Naive B cell (primary cell): Measurements from ENCODE around the gene KRTAP9-9. TPM values are rescaled to one million over a fixed set of nuclear protein-coding genes. Genes with fewer than 3 reads are reported as not detected.

ENCODE experiments used
- ATAC-seq, 2 donors: fragments of 150-1000 bp; cut with Tn5 transposase; 2 replicates each; pipeline ENCODE4 v1.10.0; 2021; ENCODE audit warnings: low read depth in 2 of 2, mild to moderate bottlenecking in 2 of 2, moderate library complexity in 2 of 2
- DNase-seq: peaks from one replicate; pipeline ENCODE4 v3.0.0; 2022
- H3K27ac Mint-ChIP-seq, 6 donors: one replicate each; pipeline ENCODE4 v1.8.0; 2020 to 2022; ENCODE audit warnings: mild to moderate bottlenecking in 6 of 6, mixed read lengths in 6 of 6, moderate library complexity in 5 of 6, inconsistent platforms in 2 of 6
- H3K27me3 Mint-ChIP-seq, 3 donors: one replicate each; pipeline ENCODE4 v1.8.0; 2021 to 2022; ENCODE audit warnings: mixed read lengths in 3 of 3, mild to moderate bottlenecking in 1 of 3
- H3K36me3 Mint-ChIP-seq, 2 donors: one replicate each; pipeline ENCODE4 v1.8.0; 2020 to 2022; ENCODE audit warnings: mixed read lengths in 2 of 2, inconsistent platforms in 1 of 2, mild to moderate bottlenecking in 1 of 2
- H3K4me1 Mint-ChIP-seq, 3 donors: one replicate each; pipeline ENCODE4 v1.8.0; 2020 to 2022; ENCODE audit warnings: mixed read lengths in 3 of 3, inconsistent platforms in 1 of 3, mild to moderate bottlenecking in 1 of 3, moderate library complexity in 1 of 3
- H3K4me3 Mint-ChIP-seq, 8 donors: one replicate each; pipeline ENCODE4 v1.8.0; 2020 to 2022; ENCODE audit warnings: mild to moderate bottlenecking in 8 of 8, mixed read lengths in 8 of 8, moderate library complexity in 8 of 8, inconsistent platforms in 2 of 8
- H3K9me3 Mint-ChIP-seq, 7 donors: one replicate each; pipeline ENCODE4 v1.8.0; 2020 to 2022; ENCODE audit warnings: mixed read lengths in 7 of 7, mild to moderate bottlenecking in 5 of 7, inconsistent platforms in 2 of 7, moderate library complexity in 1 of 7
- polyA plus RNA-seq, 6 donors: library from polyadenylated mRNA; unstranded; fragments of 300-500 nt; fragmentation: Illumina TruSeq; gene quantifications; one replicate each; pipeline ENCODE4 v1.2.3, GENCODE V29; 2021; ENCODE audit warnings: low read depth in 6 of 6

Gene KRTAP9-9
- polyA plus RNA-seq, 6 donors from 2014 or later: not detected

GRCh38 chr17:41278176-41278955 is 23.2 kb downstream of the KRTAP9-9 start:
- peaks cover 0 to 10% (median 4%) of the 10 kb centered on the region in 3 donors for H3K4me1 Mint-ChIP-seq
- no peak for DNase-seq
- no peak overlapping the region for H3K27ac Mint-ChIP-seq
- no peak for ATAC-seq
- H3K36me3 Mint-ChIP-seq: no peaks in the 10 kb centered on the region
- peaks cover 0 to 6% (median 0%) of the 10 kb centered on the region in 7 donors for H3K9me3 Mint-ChIP-seq
- peaks cover 30 to 42% (median 42%) of the 10 kb centered on the region in 3 donors for H3K27me3 Mint-ChIP-seq
- no peak overlapping the region for H3K4me3 Mint-ChIP-seq

DNA sequence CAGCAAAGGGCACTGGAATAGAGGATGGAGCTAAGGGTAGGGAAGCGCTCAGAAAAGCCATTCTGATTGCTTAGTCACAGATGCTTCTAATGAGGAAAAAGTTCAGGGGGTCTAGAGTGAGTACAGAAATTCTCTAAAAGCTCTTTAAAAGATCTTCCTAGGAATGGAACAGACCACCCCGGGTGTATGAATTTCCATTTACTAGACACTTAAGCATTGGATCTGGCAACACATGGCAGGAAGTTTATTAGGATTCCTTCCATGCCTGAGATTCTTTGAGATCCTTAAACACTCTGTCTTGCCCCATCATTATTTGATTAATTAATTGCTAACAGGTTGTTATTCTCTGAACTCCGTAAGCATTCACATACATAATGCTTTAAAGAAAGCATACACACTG is 28.9 kb downstream of the KRTAP9-9 start:
- H3K9me3 Mint-ChIP-seq: peaks cover 0 to 6% (median 0%) of the 10 kb centered on the region in 7 donors
- ATAC-seq (no peak), DNase-seq (no peak)
- H3K4me3 Mint-ChIP-seq: no peak overlapping the region
- peaks cover 8 to 19% (median 17%) of the 10 kb centered on the region in 3 donors for H3K27me3 Mint-ChIP-seq
- no peaks in the 10 kb centered on the region for H3K36me3 Mint-ChIP-seq
- H3K27ac Mint-ChIP-seq: peak overlapping the region in 1 of 6 donors; percentile 33
- peaks cover 0 to 13% (median 6%) of the 10 kb centered on the region in 3 donors for H3K4me1 Mint-ChIP-seq

- no peak overlapping the region for H3K27ac Mint-ChIP-seq
Measured at GRCh38 chr17:41284546-41284945, 29.4 kb downstream of the KRTAP9-9 start.

DNA sequence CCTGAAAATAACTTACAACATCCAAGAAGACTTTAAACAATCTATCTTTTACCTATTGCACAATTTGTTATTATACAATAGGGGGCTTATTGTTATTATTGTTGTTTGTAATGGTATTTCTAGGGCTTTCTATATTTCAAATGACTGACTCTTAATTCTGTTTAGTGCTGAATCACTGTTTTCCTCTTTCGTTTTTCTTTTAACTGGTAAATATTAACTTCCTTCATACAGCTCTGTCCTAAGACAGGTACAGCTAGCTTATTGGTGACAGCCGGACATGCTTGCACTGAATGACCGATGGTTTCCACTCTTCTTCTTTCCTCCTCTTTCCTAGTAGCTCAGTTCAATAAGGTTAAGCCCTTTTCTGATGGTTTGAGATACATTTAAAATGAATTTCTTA is 31.9 kb downstream of the KRTAP9-9 start:
- H3K27me3 Mint-ChIP-seq: peaks cover 7 to 15% (median 10%) of the 10 kb centered on the region in 3 donors
- H3K9me3 Mint-ChIP-seq: no peaks in the 10 kb centered on the region
- DNase-seq (no peak), ATAC-seq (no peak)
- peak overlapping the region in 1 of 6 donors; percentile 68 for H3K27ac Mint-ChIP-seq
- no peak overlapping the region for H3K4me3 Mint-ChIP-seq
- H3K36me3 Mint-ChIP-seq: no peaks in the 10 kb centered on the region
- peaks cover 0 to 14% (median 6%) of the 10 kb centered on the region in 3 donors for H3K4me1 Mint-ChIP-seq

More at GRCh38 chr17:41284546-41284945, 29.4 kb downstream of the KRTAP9-9 start:
- Mint-ChIP-seq H3K27me3 (peaks cover 8 to 19% (median 12%) of the 10 kb centered on the region in 3 donors), H3K4me3 (no peak overlapping the region), H3K9me3 (peaks cover 0 to 5% (median 0%) of the 10 kb centered on the region in 7 donors), H3K4me1 (peaks cover 0 to 14% (median 6%) of the 10 kb centered on the region in 3 donors), H3K36me3 (no peaks in the 10 kb centered on the region)
- DNase-seq (no peak), ATAC-seq (no peak)

DNA sequence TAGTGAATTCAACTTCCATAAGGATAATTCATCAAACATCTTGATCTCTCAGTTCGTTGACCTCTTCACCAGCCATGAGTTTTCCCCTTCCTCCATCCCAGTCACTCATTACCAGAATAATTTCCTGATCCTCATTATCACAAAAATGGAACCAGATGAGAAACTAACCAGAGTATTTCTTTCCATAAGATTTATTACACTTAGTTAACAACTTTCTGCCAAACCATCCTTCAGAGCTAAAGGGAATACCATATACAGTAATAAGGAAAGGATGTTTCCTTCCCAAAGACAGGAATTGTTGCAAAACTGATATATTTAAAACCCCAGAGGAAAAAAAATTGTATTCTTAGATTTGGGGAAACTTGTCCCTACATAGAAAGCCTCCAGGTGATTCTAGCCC is 38.8 kb downstream of the KRTAP9-9 start:
- DNase-seq: no peak
- H3K36me3 Mint-ChIP-seq: peaks cover 0 to 7% of the 10 kb centered on the region in 2 donors
- no peaks in the 10 kb centered on the region for H3K9me3 Mint-ChIP-seq
- no peak overlapping the region for H3K27ac Mint-ChIP-seq
- peaks cover 0 to 14% (median 4%) of the 10 kb centered on the region in 3 donors for H3K4me1 Mint-ChIP-seq
- peaks cover 4 to 19% (median 7%) of the 10 kb centered on the region in 3 donors for H3K27me3 Mint-ChIP-seq
- H3K4me3 Mint-ChIP-seq: no peak overlapping the region
- ATAC-seq: no peak

- Mint-ChIP-seq H3K27me3 (peaks cover 0 to 15% (median 4%) of the 10 kb centered on the region in 3 donors), H3K27ac (no peak overlapping the region), H3K4me3 (no peak overlapping the region), H3K36me3 (peaks cover 0 to 18% of the 10 kb centered on the region in 2 donors), H3K9me3 (peaks cover 0 to 7% (median 0%) of the 10 kb centered on the region in 7 donors), H3K4me1 (peaks cover 4 to 17% (median 11%) of the 10 kb centered on the region in 3 donors)
- ATAC-seq: no peak
- no peak for DNase-seq
Measured at GRCh38 chr17:41296846-41297245, 41.7 kb downstream of the KRTAP9-9 start.

DNA sequence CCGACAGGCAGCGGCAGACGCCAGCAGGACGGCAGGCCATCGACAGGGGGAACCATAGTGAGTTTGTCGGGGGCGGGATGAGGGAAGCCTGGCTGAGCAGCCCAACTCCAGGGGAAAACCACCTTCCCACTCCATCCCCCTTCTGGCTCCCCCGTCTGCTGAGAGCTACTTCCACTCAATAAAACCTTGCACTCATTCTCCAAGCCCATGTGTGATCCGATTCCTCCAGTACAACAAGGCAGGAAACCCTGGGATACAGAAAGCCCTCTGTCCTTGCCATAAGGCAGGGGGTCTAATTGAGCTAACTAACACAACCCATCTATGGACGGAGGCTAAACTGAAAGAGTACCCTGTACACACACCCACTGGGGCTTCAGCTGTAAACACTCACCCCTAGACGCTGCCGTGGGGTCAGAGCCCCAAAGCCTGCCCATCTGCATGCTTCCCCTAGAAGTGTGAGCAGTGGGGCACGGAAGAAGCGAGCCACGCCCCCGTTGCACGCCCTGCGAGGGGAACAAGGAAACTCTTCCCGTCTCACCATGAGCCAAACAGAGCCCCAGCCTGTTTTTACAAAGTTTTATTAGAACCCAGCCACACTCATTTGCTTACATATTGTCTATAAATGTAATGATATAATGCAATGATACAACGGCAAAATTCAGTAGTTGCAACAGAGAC is 43.4 kb downstream of the KRTAP9-9 start:
- Mint-ChIP-seq H3K27me3 (peaks cover 0 to 13% (median 4%) of the 10 kb centered on the region in 3 donors), H3K36me3 (peaks cover 0 to 18% of the 10 kb centered on the region in 2 donors), H3K9me3 (peaks cover 0 to 7% (median 0%) of the 10 kb centered on the region in 7 donors), H3K27ac (peak overlapping the region in 1 of 6 donors; percentile 80), H3K4me3 (no peak overlapping the region), H3K4me1 (peaks cover 7 to 33% (median 16%) of the 10 kb centered on the region in 3 donors)
- ATAC-seq: no peak
- no peak for DNase-seq

DNA sequence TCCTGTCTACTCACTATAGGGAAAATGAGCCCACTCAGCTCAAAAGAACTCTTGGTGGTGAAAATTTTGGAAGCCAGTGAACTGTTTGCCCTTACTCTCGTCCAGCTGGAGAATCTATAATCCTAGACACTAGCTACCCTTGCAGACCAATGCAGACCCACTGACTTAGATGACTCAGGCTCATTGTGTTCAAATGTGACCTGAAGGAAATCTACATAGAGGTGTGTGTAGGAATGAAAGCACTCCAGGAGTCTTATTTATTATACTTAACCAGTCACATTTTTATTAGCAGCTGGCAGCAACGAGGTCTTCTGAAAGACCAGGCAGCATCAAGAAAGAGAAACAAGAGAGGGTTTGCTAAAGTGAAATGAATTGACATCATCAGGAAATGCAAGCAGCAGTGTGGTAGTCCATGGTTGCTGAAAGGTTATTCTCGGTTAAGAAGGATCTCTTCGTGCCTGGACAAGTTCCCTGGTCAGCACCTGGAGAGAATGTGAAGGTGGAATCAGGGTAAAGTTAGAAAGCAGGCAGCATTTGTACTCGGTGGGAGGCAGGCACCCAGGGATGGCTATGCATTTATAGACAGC is 46.1 kb downstream of the KRTAP9-9 start:
- Mint-ChIP-seq H3K9me3 (peaks cover 0 to 7% (median 0%) of the 10 kb centered on the region in 7 donors), H3K4me3 (no peak overlapping the region), H3K27ac (peak overlapping the region in 2 of 6 donors; percentile 28 to 50), H3K4me1 (peaks cover 13 to 43% (median 25%) of the 10 kb centered on the region in 3 donors), H3K27me3 (peaks cover 0 to 7% (median 4%) of the 10 kb centered on the region in 3 donors), H3K36me3 (peaks cover 0 to 12% of the 10 kb centered on the region in 2 donors)
- no peak for ATAC-seq
- no peak for DNase-seq

DNA sequence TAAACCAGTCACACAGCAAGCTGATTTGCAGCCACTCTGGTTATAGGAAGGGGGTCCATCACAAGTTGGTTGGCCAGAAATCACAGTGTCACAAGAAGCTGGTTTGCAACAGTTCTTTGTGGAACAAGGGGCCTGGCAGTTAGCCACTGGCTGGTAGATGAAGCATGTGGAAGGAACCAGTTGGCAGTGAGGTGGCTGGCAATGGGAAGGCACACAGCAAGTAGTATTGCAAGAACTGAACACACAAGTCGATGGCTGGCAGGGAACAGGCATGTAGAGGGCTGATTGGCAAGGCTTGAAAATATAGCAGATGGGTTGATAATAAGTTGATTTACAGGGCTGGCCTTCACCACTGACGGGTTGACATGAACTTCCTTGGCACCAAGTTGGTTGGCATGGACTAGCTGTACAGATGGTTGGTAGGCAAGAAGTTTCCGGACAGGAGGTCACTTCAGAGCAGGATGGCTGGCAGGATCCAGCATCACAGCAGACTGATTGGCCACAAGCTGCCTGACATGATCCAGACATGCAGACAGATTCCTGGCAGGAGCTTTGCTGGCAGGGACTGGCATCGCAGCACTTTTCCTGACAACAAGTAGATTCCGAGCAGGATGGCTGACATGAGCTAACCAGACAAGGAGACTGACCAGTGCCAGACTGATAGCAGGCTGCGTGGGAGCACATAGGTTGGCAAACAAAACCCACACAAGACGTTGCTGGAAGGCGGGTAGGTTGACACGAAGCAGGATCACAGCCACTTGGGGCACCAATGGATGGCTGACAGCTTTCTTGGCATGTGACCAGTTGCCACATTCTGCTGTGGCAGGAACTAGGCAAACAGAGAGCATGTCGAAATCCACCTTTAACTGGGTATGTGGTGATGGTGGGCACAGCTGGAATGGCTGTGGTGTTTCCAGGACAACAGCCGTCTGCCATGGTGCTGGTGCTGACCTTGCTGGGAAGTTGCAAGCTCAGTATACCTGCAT is 47.0 kb downstream of the KRTAP9-9 start, which contains the start of gene KRTAP29-1:
TSS of gene KRTAP29-1 (minus strand) at position 936 of the 986 bp plus-strand sequence. CDS start at position 936, 0 bp downstream.
- ATAC-seq: no peak
- H3K36me3 Mint-ChIP-seq: peaks cover 0 to 12% of the 10 kb centered on the region in 2 donors
- H3K27me3 Mint-ChIP-seq: peaks cover 0 to 7% (median 4%) of the 10 kb centered on the region in 3 donors
- peaks cover 0 to 7% (median 0%) of the 10 kb centered on the region in 7 donors for H3K9me3 Mint-ChIP-seq
- H3K27ac Mint-ChIP-seq: peak within 1 kb of the TSS in 3 of 6 donors; percentile 10 to 45 (median 22)
- peaks cover 22 to 53% (median 34%) of the 10 kb centered on the region in 3 donors for H3K4me1 Mint-ChIP-seq
- no peak for DNase-seq
- H3K4me3 Mint-ChIP-seq: peak within 1 kb of the TSS in 3 of 8 donors; percentile 7 to 57 (median 22)

DNA sequence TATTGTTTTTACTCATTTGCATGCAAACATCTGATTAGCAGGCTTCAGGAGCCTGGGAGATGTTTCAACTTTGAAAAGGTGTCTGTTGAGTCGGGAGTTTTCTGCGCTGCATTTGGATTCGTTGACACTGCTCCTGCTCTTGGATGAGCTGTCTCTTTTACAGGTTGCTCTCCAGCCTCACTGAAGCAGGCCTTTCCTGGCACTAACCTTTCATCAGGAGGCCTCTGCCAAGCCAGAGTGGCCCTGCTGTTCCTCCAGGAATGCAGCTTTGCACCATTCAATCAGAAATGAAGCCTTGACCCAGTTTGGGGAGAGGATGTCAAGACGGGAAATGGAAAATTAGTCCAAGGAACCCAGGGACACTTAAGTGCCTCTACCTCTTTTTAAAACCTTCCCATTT is 47.8 kb downstream of the KRTAP9-9 start:
- ATAC-seq (no peak), DNase-seq (no peak)
- Mint-ChIP-seq H3K9me3 (peaks cover 0 to 7% (median 0%) of the 10 kb centered on the region in 7 donors), H3K27me3 (peaks cover 0 to 7% (median 4%) of the 10 kb centered on the region in 3 donors), H3K4me1 (peaks cover 30 to 60% (median 42%) of the 10 kb centered on the region in 3 donors), H3K36me3 (peaks cover 0 to 12% of the 10 kb centered on the region in 2 donors), H3K27ac (no peak overlapping the region), H3K4me3 (peak overlapping the region in 1 of 8 donors; percentile 7)

DNA sequence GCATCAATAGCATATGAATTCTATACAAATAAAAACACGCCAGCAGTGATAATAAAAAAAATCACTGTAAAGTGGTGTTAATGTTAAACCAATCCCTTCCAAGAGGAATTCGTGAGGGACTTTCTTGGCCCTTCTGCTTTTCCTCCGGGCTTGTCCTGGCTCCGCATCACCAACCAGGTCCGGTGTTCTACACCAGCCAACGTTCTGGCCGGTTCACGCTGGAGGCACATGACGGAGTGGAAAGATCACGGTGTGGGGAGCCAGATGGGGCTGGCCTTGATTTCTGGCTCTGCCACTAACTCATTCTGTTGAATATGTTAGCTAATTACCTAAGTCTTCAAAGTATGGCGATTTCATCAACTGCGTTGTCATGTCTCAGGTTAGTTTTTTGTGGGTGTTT is 48.9 kb downstream of the KRTAP9-9 start:
- ATAC-seq (no peak), DNase-seq (no peak)
- H3K4me3 Mint-ChIP-seq: peak overlapping the region in 1 of 8 donors; percentile 22
- H3K4me1 Mint-ChIP-seq: peaks cover 41 to 63% (median 53%) of the 10 kb centered on the region in 3 donors
- H3K36me3 Mint-ChIP-seq: peaks cover 0 to 12% of the 10 kb centered on the region in 2 donors
- H3K9me3 Mint-ChIP-seq: peaks cover 0 to 7% (median 0%) of the 10 kb centered on the region in 7 donors
- H3K27ac Mint-ChIP-seq: peak overlapping the region in 3 of 6 donors; percentile 22 to 34 (median 22)
- H3K27me3 Mint-ChIP-seq: peaks cover 0 to 7% (median 0%) of the 10 kb centered on the region in 3 donors
